ENCODE data around the gene CAPNS1.

CAPNS1 gene

GRCh38 chr19:36139473-36140303, at the start of gene CAPNS1:
CAPNS1 (plus strand) TSS chr19:36140066; CDS start chr19:36141012, 946 bp downstream.
- peak; percentile 77 for DNase-seq (ENCODE audit: low read depth)

GRCh38 chr19:36090910-36091695, 48.8 kb upstream of the CAPNS1 start:
- DNase-seq (ENCODE audit: low read depth): no peak

- no peak for DNase-seq (ENCODE audit: low read depth)
Measured at GRCh38 chr19:36092566-36092965, 47.3 kb upstream of the CAPNS1 start.

- no peak for DNase-seq (ENCODE audit: low read depth)
Measured at GRCh38 chr19:36093146-36093662, 46.7 kb upstream of the CAPNS1 start.

- DNase-seq (ENCODE audit: low read depth): no peak
Measured at GRCh38 chr19:36093687-36094086, 46.2 kb upstream of the CAPNS1 start.

GRCh38 chr19:36097036-36097435, 42.8 kb upstream of the CAPNS1 start:
- no peak for DNase-seq (ENCODE audit: low read depth)

- DNase-seq (ENCODE audit: low read depth): no peak
Measured at GRCh38 chr19:36099166-36099785, 40.6 kb upstream of the CAPNS1 start.

GRCh38 chr19:36100476-36100875, 39.4 kb upstream of the CAPNS1 start:
- DNase-seq (ENCODE audit: low read depth): no peak

- no peak for DNase-seq (ENCODE audit: low read depth)
Measured at GRCh38 chr19:36101550-36102327, 38.1 kb upstream of the CAPNS1 start.

GRCh38 chr19:36103040-36103626, 36.7 kb upstream of the CAPNS1 start:
- DNase-seq (ENCODE audit: low read depth): no peak

- DNase-seq (ENCODE audit: low read depth): no peak
Measured at GRCh38 chr19:36103842-36104552, 35.9 kb upstream of the CAPNS1 start.

- no peak for DNase-seq (ENCODE audit: low read depth)
Measured at GRCh38 chr19:36106441-36106840, 33.4 kb upstream of the CAPNS1 start.

GRCh38 chr19:36106991-36107390, 32.9 kb upstream of the CAPNS1 start:
- DNase-seq (ENCODE audit: low read depth): no peak

- no peak for DNase-seq (ENCODE audit: low read depth)
Measured at GRCh38 chr19:36108684-36109083, 31.2 kb upstream of the CAPNS1 start.

GRCh38 chr19:36110487-36111199, 29.2 kb upstream of the CAPNS1 start, which contains the start of gene OVOL3:
OVOL3 (plus strand) TSS chr19:36111143; CDS start chr19:36111203, 60 bp downstream.
- DNase-seq (ENCODE audit: low read depth): no peak

GRCh38 chr19:36111200-36111539, 28.7 kb upstream of the CAPNS1 start:
- no peak for DNase-seq (ENCODE audit: low read depth)

- no peak for DNase-seq (ENCODE audit: low read depth)
Measured at GRCh38 chr19:36112678-36113077, 27.2 kb upstream of the CAPNS1 start.

GRCh38 chr19:36113425-36113824, 26.4 kb upstream of the CAPNS1 start:
- DNase-seq (ENCODE audit: low read depth): no peak

- no peak for DNase-seq (ENCODE audit: low read depth)
Measured at GRCh38 chr19:36113894-36114720, 25.8 kb upstream of the CAPNS1 start.

Data from HS-5 (cell line).